Sigmoid colon (tissue), 3 donors: ENCODE results near the gene TMEM144.

Experiments
- CTCF ChIP-seq, 4 experiments: fragments of 450-650 bp in 3 of 4; fragments of 200-600 bp in 1 of 4; IDR thresholded peaks; one replicate each; pipeline ENCODE4 v1.5.1; 2016 to 2019; ENCODE audit warnings: antibody characterized with exemption in 4 of 4, mild to moderate bottlenecking in 3 of 4, moderate library complexity in 2 of 4
- POLR2A ChIP-seq, 2 donors: fragments of 450-650 bp; IDR thresholded peaks; one replicate each; pipeline ENCODE4 v1.6.1; 2016; ENCODE audit warnings: antibody characterized with exemption in 2 of 2, mild to moderate bottlenecking in 2 of 2, moderate library complexity in 2 of 2

GRCh38 chr4:158168606-158169005, 41.7 kb upstream of the TMEM144 start:
- TF ChIP-seq CTCF (IDR thresholded peaks at IDR 0.05), result no peak
- TF ChIP-seq POLR2A (IDR thresholded peaks at IDR 0.05), result no peak
